SU-DHL-6 (cell line): ENCODE measurements around the gene ZNF580.

Experiments
- H2AFZ ChIP-seq: fragments of 200-600 bp; sonication (generic); 2 replicates; pipeline ENCODE4 v1.6.1; 2014; ENCODE audit warnings: low read depth, mild to moderate bottlenecking, moderate library complexity, mixed read lengths, antibody characterized with exemption, low read length; ENCODE audit not compliant: severe bottlenecking
- H3F3A ChIP-seq: fragments of 200-600 bp; shearing (Covaris generic); 2 replicates; pipeline ENCODE4 v1.6.0; 2016; ENCODE audit warnings: antibody characterized with exemption, mild to moderate bottlenecking; ENCODE audit not compliant: insufficient read depth
- H3K27ac ChIP-seq: fragments of 200-600 bp; sonication (generic); 2 replicates; pipeline ENCODE4 v1.5.1; 2016; ENCODE audit warnings: low read depth, mild to moderate bottlenecking, low read length, moderate library complexity, mixed read lengths
- H3K27me3 ChIP-seq: fragments of 200-600 bp; sonication (generic), shearing (Covaris generic); 2 replicates; pipeline ENCODE4 v1.6.0; 2014; ENCODE audit warnings: mild to moderate bottlenecking, low read length
- H3K36me3 ChIP-seq: fragments of 200-600 bp; sonication (generic); 2 replicates; pipeline ENCODE4 v1.6.1; 2014; ENCODE audit warnings: mild to moderate bottlenecking, low read length, mixed read lengths
- H3K4me2 ChIP-seq: fragments of 300-600, 200-600 bp; shearing (Covaris generic), sonication (generic); 2 replicates; pipeline ENCODE4 v1.6.0; 2014; ENCODE audit warnings: low read length, low read depth, mild to moderate bottlenecking; ENCODE audit not compliant: poor library complexity, severe bottlenecking
- H3K4me3 ChIP-seq: fragments of 200-600 bp; sonication (generic); 2 replicates; pipeline ENCODE4 v1.5.1; 2014; ENCODE audit warnings: antibody characterized with exemption, low read length, mild to moderate bottlenecking, mixed read lengths; ENCODE audit not compliant: insufficient read depth, poor library complexity, severe bottlenecking
- H3K79me2 ChIP-seq: fragments of 200-600 bp; sonication (generic); 2 replicates; pipeline ENCODE4 v1.6.1; 2014; ENCODE audit warnings: mild to moderate bottlenecking, low read length, moderate library complexity; ENCODE audit not compliant: insufficient read depth
- H3K9ac ChIP-seq: fragments of 200-600 bp; sonication (generic); 2 replicates; pipeline ENCODE4 v1.7.0; 2014; ENCODE audit warnings: mild to moderate bottlenecking, low read length
- H3K9me2 ChIP-seq: fragments of 200-600 bp; sonication (generic); replicated peaks from 2 replicates; pipeline ENCODE4 v1.6.1; 2014; ENCODE audit warnings: low read length; ENCODE audit not compliant: insufficient read depth
- H3K9me3 ChIP-seq: fragments of 200-600 bp; sonication (generic); 2 replicates; pipeline ENCODE4 v1.6.1; 2014; ENCODE audit warnings: low read length, mixed read lengths; ENCODE audit not compliant: insufficient read depth
- H4K20me1 ChIP-seq: fragments of 200-600 bp; sonication (generic); 2 replicates; pipeline ENCODE4 v1.6.1; 2014; ENCODE audit warnings: low read depth, mild to moderate bottlenecking, antibody characterized with exemption, low read length, moderate library complexity, mixed read lengths
- CTCF ChIP-seq: fragments of 200-600 bp; sonication (generic); IDR thresholded peaks from one replicate; pipeline ENCODE4 v1.5.1; 2017; ENCODE audit warnings: antibody characterized with exemption, mild to moderate bottlenecking, low read length, moderate library complexity; ENCODE audit not compliant: insufficient read depth, poor library complexity, severe bottlenecking
- EZH2phosphoT487 ChIP-seq: fragments of 200-600 bp; sonication (generic), shearing (Covaris generic); conservative IDR thresholded peaks from 2 replicates; pipeline ENCODE4 v1.6.1; 2018; ENCODE audit warnings: mild to moderate bottlenecking, antibody characterized with exemption, low read length, moderate library complexity, mixed read lengths

The ZNF580 gene

GRCh38 chr19:55667511-55667910 lies 26.7 kb downstream of the ZNF580 start:
- H4K20me1 ChIP-seq: peaks cover 16% of the 10 kb centered on the region
- TF ChIP-seq EZH2phosphoT487 (no peak), CTCF (no peak)
- H3K4me3 ChIP-seq: no peak overlapping the region
- peaks cover 7% of the 10 kb centered on the region; the same call in 1 of the 2 replicates for H3F3A ChIP-seq
- H3K27me3 ChIP-seq: no peaks in the 10 kb centered on the region
- no peak overlapping the region for H3K4me2 ChIP-seq
- peaks cover 16% of the 10 kb centered on the region for H3K36me3 ChIP-seq
- H3K79me2 ChIP-seq: peaks cover 91% of the 10 kb centered on the region
- no peak overlapping the region for H3K27ac ChIP-seq
- H3K9me3 ChIP-seq: no peaks in the 10 kb centered on the region
- no peak overlapping the region for H3K9ac ChIP-seq
- H2AFZ ChIP-seq: no peak overlapping the region
- H3K9me2 ChIP-seq: no peaks in the 10 kb centered on the region

GRCh38 chr19:55667958-55668357 lies 27.2 kb downstream of the ZNF580 start:
- H3F3A ChIP-seq: peaks cover 10% of the 10 kb centered on the region; the same call in 1 of the 2 replicates
- H4K20me1 ChIP-seq: peaks cover 16% of the 10 kb centered on the region
- no peak for TF ChIP-seq CTCF
- TF ChIP-seq EZH2phosphoT487: no peak
- no peak overlapping the region for H3K4me2 ChIP-seq
- no peaks in the 10 kb centered on the region for H3K9me2 ChIP-seq
- H3K36me3 ChIP-seq: peaks cover 16% of the 10 kb centered on the region
- no peak overlapping the region for H2AFZ ChIP-seq
- no peak overlapping the region for H3K9ac ChIP-seq
- peaks cover 91% of the 10 kb centered on the region for H3K79me2 ChIP-seq
- H3K9me3 ChIP-seq: no peaks in the 10 kb centered on the region
- H3K27ac ChIP-seq: no peak overlapping the region
- H3K27me3 ChIP-seq: no peaks in the 10 kb centered on the region
- no peak overlapping the region for H3K4me3 ChIP-seq

- Histone ChIP-seq H3K9me2 (no peaks in the 10 kb centered on the region), H4K20me1 (peaks cover 11% of the 10 kb centered on the region), H3K79me2 (peaks cover 91% of the 10 kb centered on the region), H3K27ac (no peak overlapping the region), H3K9me3 (no peaks in the 10 kb centered on the region), H2AFZ (no peak overlapping the region), H3K4me3 (no peak overlapping the region), H3K36me3 (peaks cover 11% of the 10 kb centered on the region), H3K27me3 (no peaks in the 10 kb centered on the region), H3K4me2 (no peak overlapping the region), H3K9ac (no peak overlapping the region), H3F3A (peaks cover 18% of the 10 kb centered on the region; the same call in 1 of the 2 replicates)
- TF ChIP-seq CTCF: no peak
- no peak for TF ChIP-seq EZH2phosphoT487
These were observed 28.0 kb downstream of the ZNF580 start for GRCh38 chr19:55668603-55669348.
